ES-I3 (cell line): ENCODE data around the gene SYCE1.
"Not testable (repeated sequence)": the region's sequence is repeated elsewhere in the genome, so short reads cannot be mapped to it uniquely, and the experiment has no call there.

ENCODE experiments used
- H3K36me3 ChIP-seq: 2 replicates; pipeline ENCODE4 v1.6.1; 2013; ENCODE audit warnings: mild to moderate bottlenecking, low read length, control low read depth, moderate library complexity; ENCODE audit not compliant: insufficient read depth
- H3K4me1 ChIP-seq: 2 replicates; pipeline ENCODE4 v1.6.1; 2013; ENCODE audit warnings: mild to moderate bottlenecking, control low read depth, low read length; ENCODE audit not compliant: insufficient read depth
- H3K9ac ChIP-seq: 2 replicates; pipeline ENCODE4 v1.6.1; 2013; ENCODE audit warnings: low read depth, mild to moderate bottlenecking, low read length, moderate library complexity
- H3K9me3 ChIP-seq: 2 replicates; pipeline ENCODE4 v1.6.1; 2013; ENCODE audit warnings: mild to moderate bottlenecking, low read length, moderate library complexity; ENCODE audit not compliant: control insufficient read depth, insufficient read depth

SYCE1 gene

DNA sequence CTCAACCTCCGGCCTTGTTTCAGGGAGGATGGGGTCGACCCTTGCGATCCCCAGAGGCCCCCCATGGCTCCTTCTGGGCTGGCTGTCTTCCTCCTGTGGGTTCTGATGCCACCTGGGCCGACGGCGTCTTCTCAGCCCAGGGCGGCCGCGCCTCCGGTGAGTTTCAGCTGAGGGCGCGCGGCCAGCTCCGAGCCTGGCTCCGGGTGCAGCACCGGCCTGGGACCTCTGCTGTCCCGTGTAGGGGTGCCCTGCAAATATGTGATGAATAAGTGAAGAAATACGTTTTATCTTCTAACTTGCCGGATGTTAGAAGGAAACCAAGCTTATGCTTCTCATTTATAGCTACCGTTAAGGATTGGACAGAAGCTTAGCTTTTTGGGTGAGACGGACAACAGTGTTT lies 4.4 kb upstream of the SYCE1 start:
- not testable (repeated sequence) for H3K36me3 ChIP-seq, H3K9ac ChIP-seq, H3K4me1 ChIP-seq
- peaks cover 15% of the 10 kb centered on the region for H3K9me3 ChIP-seq

- H3K9me3 ChIP-seq = peaks cover 15% of the 10 kb centered on the region
- H3K36me3 ChIP-seq = not testable (repeated sequence)
Measured at GRCh38 chr10:133568831-133569527, 3.6 kb upstream of the SYCE1 start.

GRCh38 chr10:133568287-133568614 lies 2.9 kb upstream of the SYCE1 start:
- no peaks in the 10 kb centered on the region for H3K4me1 ChIP-seq

More at GRCh38 chr10:133568831-133569527, 3.6 kb upstream of the SYCE1 start:
- not testable (repeated sequence) for H3K9ac ChIP-seq, H3K4me1 ChIP-seq

DNA sequence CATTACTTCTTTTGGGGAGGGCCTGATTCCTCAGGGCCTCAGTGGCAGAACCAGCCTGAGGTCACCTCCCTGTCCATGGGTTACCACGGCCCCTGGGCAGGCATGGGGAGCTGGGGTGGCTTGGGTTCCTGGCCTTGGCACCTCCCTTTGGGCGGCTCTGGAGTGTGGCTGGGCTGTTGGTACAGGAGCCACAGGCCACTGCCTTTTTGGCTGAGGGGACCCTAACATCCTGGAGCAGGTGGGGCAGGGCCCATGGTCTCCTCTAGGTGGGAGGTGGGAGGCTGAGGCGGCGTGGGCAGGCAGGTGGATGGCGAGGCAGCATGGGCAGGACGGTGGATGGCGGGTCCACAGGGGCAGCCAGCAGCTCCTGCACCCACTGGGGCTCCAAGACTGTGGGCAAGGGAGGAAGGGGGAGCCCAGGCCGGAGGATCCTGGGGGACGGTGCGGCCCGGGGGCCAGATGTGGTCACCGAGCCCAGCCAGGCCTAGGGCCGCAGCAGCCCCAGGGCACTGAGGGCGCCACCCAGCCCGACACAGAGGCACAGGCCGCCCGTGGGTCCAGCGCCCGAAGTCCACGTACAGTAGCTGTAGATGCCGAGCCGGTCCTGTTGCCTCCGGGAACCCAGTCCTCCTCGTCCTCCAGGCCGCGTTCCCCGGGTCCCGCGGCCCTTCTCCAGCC lies 2.4 kb upstream of the SYCE1 start:
- H3K9me3 ChIP-seq = peaks cover 6% of the 10 kb centered on the region; the same call in 1 of the 2 replicates
- H3K9ac ChIP-seq = no peak overlapping the region
- no peaks in the 10 kb centered on the region for H3K36me3 ChIP-seq
- no peaks in the 10 kb centered on the region for H3K4me1 ChIP-seq

More at GRCh38 chr10:133568287-133568614, 2.9 kb upstream of the SYCE1 start:
- H3K9me3 ChIP-seq = peaks cover 10% of the 10 kb centered on the region
- H3K36me3 ChIP-seq = no peaks in the 10 kb centered on the region
- no peak overlapping the region for H3K9ac ChIP-seq

- Histone ChIP-seq H3K4me1 (no peaks in the 10 kb centered on the region), H3K9ac (no peak overlapping the region), H3K36me3 (no peaks in the 10 kb centered on the region), H3K9me3 (peaks cover 6% of the 10 kb centered on the region; the same call in 1 of the 2 replicates)
Measured at GRCh38 chr10:133567119-133567518, 1.7 kb upstream of the SYCE1 start.

GRCh38 chr10:133564816-133565215 lies 567 bp downstream of the SYCE1 start:
- H3K36me3 ChIP-seq = no peaks in the 10 kb centered on the region
- 0 out of 2 replicates have a peak, but pooled peaks cover 3% of the 10 kb centered on the region for H3K4me1 ChIP-seq
- H3K9ac ChIP-seq = no peak overlapping the region
- H3K9me3 ChIP-seq = peaks cover 6% of the 10 kb centered on the region; the same call in 1 of the 2 replicates

GRCh38 chr10:133559216-133559615 lies 6.2 kb downstream of the SYCE1 start:
- H3K36me3 ChIP-seq = no peaks in the 10 kb centered on the region
- H3K9me3 ChIP-seq = no peaks in the 10 kb centered on the region
- peaks cover 9% of the 10 kb centered on the region; the same call in 1 of the 2 replicates for H3K4me1 ChIP-seq
- no peak overlapping the region for H3K9ac ChIP-seq

GRCh38 chr10:133557381-133557780 lies 8.0 kb downstream of the SYCE1 start:
- no peak overlapping the region for H3K9ac ChIP-seq
- H3K4me1 ChIP-seq = peaks cover 9% of the 10 kb centered on the region; the same call in 1 of the 2 replicates
- no peaks in the 10 kb centered on the region for H3K9me3 ChIP-seq

GRCh38 chr10:133555521-133555920 lies 9.9 kb downstream of the SYCE1 start:
- Histone ChIP-seq H3K36me3 (no peaks in the 10 kb centered on the region), H3K9me3 (no peaks in the 10 kb centered on the region), H3K4me1 (peaks cover 6% of the 10 kb centered on the region; the same call in 1 of the 2 replicates), H3K9ac (no peak overlapping the region)

More at GRCh38 chr10:133557381-133557780, 8.0 kb downstream of the SYCE1 start:
- H3K36me3 ChIP-seq = no peaks in the 10 kb centered on the region

DNA sequence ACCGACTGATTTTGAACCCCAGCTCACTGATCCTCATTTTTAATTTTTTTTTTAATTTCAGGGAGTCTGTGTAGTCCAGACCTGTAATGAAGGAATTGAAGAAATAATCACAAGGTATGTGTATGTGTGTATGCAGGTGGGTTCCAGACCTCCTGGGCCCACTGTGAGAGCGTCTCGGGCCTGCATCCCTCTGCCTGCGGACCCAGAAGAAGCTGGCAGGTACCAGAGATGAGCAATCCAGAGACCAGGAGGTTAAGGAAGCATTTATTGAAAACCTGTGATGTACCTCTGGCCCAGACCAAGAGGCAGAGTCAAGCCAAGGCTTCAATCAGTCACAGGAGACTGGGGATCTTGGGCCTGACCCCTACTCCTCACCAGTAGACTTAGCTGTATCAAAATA lies 10.8 kb downstream of the SYCE1 start:
- Histone ChIP-seq H3K36me3 (no peaks in the 10 kb centered on the region), H3K4me1 (peaks cover 6% of the 10 kb centered on the region; the same call in 1 of the 2 replicates), H3K9me3 (no peaks in the 10 kb centered on the region), H3K9ac (no peak overlapping the region)

GRCh38 chr10:133544506-133544905 lies 20.9 kb downstream of the SYCE1 start:
- Histone ChIP-seq H3K36me3 (no peaks in the 10 kb centered on the region), H3K9ac (no peak overlapping the region), H3K4me1 (peaks cover 14% of the 10 kb centered on the region; the same call in 1 of the 2 replicates), H3K9me3 (no peaks in the 10 kb centered on the region; the same call in 1 of the 2 replicates)

DNA sequence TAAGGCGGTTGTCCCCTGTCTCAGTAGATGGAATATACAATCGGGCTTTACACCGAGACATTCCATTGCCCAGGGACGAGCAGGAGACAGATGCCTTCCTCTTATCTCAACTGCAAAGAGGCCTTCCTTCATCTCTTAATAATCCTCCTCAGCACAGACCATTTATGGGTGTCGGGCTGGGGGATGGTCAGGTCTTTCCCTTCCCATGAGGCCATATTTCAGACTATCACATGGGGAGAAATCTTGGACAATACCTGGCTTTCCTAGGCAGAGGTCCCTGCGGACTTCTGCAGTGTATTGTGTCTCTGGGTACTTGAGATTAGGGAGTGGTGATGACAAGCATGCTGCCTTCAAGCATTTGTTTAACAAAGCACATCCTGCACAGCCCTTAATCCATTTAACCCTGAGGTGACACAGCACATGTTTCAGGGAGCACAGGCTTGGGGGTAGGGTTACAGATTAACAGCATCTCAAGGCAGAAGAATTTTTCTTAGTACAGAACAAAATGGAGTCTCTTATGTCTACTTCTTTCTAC lies 23.9 kb downstream of the SYCE1 start:
- not testable (repeated sequence) for H3K9me3 ChIP-seq, H3K36me3 ChIP-seq, H3K9ac ChIP-seq
- H3K4me1 ChIP-seq = peaks cover 14% of the 10 kb centered on the region; the same call in 1 of the 2 replicates

DNA sequence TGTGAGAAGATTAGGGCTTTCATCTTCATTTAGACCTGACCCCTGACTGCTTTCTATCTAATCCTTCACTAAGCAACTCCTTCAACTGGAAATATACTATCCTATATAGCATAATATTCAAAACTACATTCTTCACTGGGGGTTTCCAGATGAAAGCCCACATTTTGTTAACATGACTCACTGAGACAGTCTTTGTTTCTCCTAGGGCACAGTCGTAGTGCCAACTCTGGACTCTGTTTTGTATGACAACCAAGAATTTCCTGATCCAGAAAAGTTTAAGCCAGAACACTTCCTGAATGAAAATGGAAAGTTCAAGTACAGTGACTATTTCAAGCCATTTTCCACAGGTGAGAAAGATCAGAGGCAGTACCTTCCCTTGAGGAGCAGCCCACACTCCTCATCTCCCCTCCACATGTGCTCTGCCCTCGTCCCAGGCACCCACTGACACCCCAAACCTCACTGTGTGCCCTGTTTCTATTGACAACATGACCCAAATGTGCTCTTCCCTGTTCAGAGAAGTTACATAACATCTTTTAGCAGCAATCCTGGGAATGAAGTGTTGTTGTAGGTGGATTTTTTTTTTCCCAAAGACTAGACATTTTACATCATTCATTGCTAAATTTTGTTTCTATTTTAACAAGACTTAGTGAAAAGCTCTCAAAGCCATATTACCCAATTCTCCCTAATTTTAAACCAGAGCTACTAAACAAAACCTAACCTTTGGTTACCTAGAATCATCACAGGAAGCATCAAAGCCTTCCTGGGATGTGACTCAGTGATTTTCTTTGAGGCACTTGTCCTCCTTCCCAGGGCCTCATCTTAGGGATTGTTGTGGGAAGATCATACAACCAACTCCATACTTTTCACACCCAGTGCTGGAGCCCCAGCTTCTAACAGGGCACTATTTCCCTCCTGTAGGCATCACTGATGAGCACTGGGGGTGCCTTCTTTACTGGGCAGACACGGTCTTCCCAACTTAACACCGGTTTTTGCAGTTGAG lies 27.5 kb downstream of the SYCE1 start:
- Histone ChIP-seq H3K36me3 (no peaks in the 10 kb centered on the region), H3K9ac (no peak overlapping the region), H3K9me3 (no peaks in the 10 kb centered on the region), H3K4me1 (peaks cover 14% of the 10 kb centered on the region; the same call in 1 of the 2 replicates)

GRCh38 chr10:133536198-133536597 lies 29.2 kb downstream of the SYCE1 start:
- peaks cover 7% of the 10 kb centered on the region; the same call in 1 of the 2 replicates for H3K4me1 ChIP-seq
- no peak overlapping the region for H3K9ac ChIP-seq
- H3K9me3 ChIP-seq = no peaks in the 10 kb centered on the region
- H3K36me3 ChIP-seq = no peaks in the 10 kb centered on the region
